Activated naive CD4-positive, alpha-beta T cell treated with anti-CD3 and anti-CD28 coated beads, Interleukin-2, amount 50 U/mL, for 16 hours (primary cell): Measurements from ENCODE around the gene HMGCR.

Experiments
- DNase-seq: peaks from one replicate; pipeline ENCODE4 v3.0.0-alpha.2; 2020

The HMGCR gene

DNA sequence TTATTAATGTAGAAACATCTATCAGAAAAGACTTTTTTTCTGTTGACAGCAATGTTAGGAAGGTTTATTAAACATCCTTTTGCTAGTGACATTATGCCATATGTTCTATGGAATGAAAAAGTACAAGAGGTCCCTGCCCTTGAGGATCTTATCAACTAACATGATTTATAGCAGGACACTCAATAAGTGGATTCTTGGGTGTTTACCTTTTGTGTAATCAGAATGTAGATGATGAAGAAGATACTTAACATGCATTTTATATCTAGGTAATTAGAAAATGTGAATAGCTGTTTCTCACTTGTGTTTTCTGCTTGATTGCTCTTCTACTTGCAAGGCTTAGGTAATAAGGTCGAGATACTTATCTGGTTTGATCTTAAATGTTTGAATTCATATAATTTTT is 4.9 kb downstream of the HMGCR start:
- DNase-seq: no peak

DNA sequence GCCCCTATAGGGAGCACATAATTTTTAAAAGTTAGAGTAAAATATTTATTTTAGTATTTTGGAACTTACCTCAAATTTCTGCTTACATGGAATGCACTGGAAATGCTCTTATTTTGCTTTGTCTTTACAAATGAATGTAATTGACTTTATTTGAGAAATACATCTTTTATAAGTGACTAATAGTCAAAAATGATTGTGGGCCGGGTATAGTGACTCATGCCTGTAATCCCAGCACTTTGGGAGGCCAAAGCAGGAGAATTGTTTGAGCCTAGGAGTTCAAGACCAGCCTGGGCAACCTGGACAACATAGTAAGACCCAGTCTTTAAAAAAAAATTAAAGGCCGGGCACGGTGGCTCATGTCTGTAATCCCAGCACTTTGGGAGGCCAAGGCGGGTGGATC is 5.8 kb downstream of the HMGCR start:
- no peak for DNase-seq

DNA sequence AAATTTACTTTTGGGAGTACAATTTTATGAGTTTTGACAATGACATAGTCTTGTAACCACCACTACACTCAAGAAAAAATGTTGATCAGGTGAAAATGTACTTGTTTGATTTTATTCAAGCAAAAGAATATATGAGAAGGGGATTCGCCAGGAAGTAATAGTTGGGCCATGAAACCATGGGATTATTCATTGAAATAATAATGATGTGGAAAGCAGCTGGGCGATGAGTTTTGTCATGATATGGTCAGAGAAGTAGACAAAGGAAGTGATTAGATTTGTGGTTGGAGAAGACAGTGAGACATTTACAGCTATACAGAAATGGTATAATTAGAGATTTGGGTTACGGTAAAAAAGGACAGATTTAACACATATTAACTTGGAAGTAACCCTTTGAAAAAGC is 11.2 kb downstream of the HMGCR start:
- no peak for DNase-seq

DNA sequence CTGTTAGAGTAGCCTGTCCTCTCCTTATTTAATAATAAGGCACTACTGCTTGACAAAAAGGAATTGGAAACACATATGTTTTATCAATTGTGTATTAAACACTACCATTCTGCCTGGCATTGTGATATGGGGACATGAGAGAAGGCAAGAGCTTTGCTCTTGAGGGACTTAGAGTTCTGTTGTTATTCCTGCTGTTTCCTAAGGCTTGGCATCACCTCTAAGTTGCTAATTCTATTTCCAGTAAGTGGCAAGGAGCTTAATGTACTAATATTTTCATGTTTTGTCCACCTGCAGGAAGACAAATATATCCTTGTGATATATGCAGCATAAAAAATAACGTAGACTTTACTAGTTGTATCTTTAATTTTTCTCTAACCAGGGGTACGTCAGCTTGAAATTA is 12.6 kb downstream of the HMGCR start:
- no peak for DNase-seq

DNA sequence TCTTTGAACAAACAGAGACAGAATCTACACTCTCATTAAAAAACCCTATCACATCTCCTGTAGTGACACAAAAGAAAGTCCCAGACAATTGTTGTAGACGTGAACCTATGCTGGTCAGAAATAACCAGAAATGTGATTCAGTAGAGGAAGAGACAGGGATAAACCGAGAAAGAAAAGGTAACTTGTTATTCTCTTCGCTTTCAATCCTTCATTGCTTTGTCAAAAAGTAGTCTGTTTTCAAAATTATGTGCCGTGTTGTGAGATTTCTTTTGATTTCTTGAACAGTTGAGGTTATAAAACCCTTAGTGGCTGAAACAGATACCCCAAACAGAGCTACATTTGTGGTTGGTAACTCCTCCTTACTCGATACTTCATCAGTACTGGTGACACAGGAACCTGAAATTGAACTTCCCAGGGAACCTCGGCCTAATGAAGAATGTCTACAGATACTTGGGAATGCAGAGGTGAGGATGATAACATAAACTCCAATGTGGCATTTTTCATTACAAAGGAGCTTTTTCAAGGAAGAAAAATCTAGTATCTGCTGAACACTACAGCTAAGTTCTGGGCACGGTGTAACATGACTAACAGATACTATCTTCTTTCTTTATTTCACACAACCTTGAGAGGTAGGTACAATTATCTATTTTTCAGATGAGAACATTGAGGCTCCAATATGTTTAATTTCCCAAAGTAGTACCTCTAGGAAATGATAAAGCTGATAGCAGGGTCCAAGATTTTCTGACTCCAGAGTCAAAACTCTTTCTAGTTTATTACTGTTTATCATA is 14.3 kb downstream of the HMGCR start:
- no peak for DNase-seq

DNA sequence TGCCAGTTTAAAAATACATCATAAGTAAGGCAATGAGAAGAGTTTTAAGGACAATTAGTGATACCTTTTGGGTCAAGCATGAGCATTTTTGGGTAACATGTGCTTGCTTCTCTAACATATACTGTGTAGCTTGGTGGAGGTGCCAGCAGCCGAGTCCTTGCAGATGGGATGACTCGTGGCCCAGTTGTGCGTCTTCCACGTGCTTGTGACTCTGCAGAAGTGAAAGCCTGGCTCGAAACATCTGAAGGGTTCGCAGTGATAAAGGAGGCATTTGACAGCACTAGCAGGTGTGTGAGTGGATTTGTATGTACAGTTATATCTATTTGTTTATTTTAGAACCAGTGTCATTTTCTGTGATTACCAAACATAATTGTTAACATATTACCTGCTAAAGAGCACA is 18.2 kb downstream of the HMGCR start:
- DNase-seq: no peak

DNA sequence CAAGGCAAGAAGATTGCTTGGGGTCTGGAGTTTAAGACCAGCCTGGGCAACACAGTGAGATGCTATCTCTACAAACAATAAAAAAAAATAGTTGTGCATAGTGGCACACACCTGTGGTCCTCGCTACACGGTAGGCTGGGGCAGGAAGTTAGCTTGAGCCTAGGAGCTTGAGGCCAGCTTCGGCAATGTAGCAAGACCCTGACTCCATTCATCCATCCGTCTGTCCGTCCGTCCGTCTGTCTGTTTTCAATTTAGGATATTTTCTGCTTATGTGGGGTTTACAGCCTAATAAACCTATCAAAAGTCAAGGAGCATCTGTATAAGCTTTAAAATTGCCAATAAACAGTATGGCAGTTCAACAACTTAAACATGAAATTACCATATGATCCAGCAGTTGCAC is 19.7 kb downstream of the HMGCR start:
- no peak for DNase-seq

DNA sequence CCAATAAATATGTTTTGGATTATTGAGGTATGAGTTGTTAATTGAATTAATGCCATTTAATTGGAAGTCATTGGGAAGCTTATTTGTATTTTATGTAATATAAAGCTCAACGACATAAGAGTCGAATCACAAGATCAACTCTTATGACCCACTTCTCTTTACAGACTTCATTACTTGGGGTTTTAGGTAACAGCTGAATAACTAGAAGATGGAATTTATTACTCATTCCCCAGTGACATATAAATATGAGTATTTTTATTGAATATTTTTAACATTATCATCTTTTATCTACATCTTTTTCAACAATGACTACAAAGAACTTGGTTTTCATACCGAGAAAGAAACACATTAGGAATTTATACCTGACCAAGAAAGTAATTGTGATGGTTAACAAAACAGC is 21.1 kb downstream of the HMGCR start:
- no peak for DNase-seq

DNA sequence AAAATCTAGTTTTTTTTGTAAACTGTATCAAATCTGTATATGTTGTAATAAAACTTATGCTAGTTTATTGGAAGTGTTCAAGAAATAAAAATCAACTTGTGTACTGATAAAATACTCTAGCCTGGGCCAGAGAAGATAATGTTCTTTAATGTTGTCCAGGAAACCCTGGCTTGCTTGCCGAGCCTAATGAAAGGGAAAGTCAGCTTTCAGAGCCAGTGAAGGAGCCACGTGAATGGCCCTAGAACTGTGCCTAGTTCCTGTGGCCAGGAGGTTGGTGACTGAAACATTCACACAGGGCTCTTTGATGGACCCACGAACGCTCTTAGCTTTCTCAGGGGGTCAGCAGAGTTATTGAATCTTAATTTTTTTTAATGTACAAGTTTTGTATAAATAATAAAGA is 24.3 kb downstream of the HMGCR start:
- DNase-seq: no peak

DNA sequence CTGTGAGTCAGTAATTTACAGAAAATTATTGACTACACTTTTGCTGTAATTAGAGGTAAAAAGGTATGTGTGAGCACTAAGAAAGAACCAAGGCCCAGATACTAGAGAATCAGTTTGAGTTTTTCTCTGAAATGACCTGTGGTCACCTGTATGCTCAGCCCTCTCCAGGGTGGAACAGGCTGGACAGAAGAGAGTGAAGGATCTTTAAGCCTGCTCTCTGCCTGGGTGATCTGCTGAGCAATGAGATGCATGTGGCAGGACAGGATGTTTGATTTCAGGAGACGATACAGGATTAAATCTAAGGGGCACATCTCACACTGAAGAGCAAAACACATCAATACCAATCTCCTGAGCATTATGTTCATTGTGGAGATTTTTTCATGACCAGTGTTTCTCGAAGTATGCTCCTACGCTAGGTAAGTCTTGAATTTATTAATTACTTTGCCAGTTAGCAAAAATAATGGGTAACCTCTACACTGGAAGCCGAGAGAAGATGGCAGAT is 25.5 kb downstream of the HMGCR start:
- DNase-seq: no peak

DNA sequence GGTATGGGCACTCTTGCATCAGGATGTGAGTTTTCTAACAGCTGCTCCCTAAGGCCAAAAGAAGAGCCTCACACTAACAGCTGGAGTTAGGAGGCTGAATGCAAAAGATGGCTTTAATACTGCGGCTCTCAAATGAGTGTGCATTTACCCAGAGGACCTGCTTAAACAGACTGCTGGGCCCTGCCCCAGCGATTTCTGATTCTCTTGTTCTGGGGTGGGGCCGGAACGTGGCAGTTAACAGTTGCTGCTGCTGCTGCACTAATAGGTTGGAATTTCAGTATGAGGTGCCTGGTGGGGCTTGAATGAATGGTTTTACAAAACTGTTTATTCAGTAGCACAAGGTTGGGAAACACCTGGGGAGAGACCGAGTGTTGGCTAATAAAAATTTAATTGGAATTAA is 26.1 kb downstream of the HMGCR start:
- no peak for DNase-seq

DNA sequence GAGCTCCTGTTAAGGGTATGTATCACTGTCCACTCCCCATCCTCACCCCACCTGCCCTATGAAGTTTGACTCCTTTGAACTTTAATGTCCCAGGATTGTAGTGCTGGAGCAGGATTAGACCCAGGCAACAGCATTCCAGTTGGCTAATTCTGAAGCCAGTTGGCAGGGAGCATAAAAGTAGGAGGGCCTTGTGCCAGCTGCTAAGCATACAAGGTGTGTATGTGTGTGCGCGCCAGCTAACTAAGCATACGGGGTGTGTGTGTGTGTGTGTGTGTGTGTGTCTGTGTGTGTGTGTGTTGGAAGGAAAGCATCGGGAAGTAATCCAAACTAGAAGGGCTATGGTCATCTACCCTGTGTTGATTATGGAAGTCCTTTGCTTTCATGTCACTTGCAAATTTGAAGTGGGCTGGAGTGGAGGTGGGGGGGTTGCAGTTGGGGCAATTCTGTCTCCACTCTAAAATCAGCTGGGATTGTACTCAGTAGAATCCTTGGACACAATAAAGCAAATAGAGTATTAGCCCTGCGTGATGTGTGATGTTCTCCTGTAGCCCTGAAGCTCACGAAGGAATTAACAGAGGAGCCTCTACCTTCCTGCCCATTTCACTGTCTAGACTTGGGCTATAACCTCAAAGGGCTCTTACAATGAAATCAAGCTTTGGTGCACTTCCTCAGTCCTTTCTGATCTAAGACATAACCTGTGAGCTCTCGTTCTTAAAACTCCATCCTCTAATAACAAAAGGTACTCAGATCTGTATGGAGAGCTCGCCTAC is 26.9 kb downstream of the HMGCR start:
- DNase-seq: no peak

DNA sequence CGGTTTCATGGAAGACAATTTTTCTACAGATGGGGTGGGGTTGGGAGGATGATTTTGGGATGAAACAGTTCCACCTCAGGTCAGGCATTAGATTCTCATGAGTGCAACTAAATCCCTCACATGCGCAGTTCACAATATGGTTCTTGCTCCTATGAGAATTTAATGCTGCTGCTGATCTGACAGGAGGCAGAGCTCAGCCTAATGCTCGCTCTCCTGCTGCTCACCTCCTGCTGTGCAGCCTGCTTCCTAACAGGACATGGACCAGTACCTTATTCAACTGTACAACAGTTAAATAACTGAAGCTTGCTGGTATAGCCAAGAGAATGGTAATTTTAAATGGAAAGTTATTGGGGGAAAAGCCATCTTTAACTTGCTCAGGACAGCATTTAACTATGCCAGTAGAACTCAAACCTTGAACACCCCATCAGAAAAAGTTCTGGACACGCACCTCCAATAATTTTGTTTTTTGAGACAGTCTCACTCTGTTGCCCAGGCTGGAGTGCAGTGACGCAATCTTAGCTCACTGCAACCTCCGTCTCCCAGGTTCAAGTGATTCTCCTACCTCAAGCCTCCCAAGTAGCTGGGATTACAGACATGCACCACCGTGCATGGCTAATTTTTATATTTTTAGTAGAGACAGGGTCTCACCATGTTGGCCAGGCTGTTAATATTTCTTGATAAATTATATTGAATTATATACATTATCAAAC is 27.7 kb downstream of the HMGCR start:
- no peak for DNase-seq

DNA sequence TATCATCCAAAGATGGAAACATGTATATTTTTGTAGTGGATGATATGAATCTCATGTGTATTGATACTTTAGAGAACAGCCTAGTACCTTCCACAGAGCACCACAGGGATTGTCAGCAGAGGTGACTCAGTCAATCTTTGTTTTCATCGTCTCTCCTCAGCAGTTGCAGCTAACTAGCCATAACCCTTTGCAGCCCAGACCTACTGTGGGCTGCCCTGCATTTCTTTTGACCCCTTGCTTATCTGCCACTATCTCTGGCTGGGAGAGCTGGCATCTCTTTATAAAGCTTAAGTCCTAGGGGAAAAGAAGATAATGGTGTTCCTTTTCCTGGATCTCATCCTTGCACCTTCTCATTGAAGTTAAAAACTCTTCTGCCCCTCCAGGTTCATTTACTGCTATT is 28.7 kb downstream of the HMGCR start:
- no peak for DNase-seq

DNA sequence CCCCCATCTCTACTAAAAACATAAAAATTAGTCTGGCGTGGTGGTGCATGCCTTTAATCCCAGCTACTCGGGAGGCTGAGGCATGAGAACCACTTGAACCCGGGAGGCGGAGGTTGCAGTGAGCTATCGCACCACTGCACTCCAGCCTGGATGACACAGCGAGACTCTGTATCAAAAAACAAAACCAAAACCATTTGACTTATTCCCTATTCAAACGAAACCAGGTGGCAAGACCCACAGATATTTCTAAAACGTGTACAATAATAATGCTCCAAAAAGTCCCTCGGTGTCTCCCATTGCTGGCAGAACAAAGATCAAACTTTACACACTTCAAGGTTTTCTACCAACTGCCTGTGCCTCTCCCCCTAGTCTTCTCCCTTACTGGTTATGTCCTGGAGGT is 29.8 kb downstream of the HMGCR start:
- no peak for DNase-seq

DNA sequence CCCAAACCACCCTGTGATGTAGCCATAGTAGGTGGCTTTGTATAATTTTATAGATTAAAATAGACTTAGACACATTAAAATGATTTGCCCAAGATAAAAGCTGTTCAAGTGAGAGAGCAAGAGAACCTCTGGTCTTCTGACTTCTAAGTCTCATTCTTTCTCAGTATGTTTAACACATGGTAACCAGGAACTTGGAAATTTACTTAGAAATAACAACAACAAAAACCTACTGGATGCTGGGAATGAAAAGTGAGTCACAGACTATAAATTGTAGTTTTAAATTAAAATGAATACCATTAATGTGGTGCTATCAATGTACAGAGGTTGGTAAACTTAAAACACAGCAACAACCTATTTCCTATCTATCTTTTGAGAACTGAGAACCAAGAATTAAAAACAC is 30.4 kb downstream of the HMGCR start:
- no peak for DNase-seq

DNA sequence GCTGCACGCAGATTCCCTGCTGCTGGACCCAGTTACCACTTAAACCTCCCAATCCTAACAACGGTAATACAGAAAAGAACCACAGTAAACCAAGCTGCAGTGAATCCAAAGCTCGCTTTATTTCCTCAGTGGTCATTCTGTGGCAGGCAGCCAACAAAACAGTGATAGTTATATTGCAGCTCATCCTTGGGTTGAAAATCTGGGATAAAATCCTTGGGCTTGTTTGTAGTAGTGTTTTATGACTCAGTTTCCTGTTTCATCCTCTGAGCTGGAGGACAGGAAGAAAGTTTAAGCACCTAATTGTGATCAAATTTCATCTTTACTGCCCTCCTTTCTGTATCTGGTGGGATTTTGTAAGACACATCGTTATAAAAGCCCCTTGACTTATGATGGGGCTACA is 31.4 kb downstream of the HMGCR start:
- DNase-seq: no peak

DNA sequence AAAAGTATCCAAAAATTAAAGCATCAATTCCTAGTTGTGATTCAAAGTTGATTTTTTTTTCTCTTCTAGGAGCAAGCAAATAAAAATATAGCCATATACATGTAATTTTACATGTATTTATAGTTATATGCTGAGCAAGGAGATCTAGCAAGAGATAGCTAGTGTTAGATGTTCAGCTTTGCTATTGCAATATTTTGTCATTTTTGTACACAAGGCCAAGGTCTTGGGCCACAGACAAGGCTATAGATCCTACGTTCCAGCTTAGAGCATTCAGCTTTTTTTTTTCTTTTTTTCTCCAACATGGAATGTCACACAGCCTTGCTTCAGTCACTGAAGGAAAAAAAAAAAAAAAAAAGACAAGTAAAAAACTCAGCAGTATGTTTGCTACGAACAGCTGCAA is 36.8 kb downstream of the HMGCR start:
- no peak for DNase-seq

DNA sequence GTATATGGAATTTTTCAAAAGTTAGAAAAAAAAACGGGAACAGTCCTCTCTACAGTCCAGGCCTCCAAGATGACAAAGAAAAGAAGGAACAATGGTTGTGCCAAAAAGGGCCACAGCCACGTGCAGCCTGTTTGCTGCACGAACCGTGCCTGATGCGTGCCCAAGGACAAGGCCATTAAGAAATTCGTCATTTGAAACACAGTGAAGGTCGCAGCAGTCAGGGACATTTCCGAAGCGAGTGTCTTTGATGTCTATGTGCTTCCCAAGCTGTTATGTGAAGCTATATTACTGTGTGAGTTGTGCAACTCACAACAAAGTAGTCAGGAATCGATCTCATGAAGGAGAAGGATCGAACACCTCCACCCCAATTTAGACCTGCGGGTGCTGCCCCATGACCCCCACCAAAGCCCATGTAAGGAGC is 37.4 kb downstream of the HMGCR start:
- no peak for DNase-seq

DNA sequence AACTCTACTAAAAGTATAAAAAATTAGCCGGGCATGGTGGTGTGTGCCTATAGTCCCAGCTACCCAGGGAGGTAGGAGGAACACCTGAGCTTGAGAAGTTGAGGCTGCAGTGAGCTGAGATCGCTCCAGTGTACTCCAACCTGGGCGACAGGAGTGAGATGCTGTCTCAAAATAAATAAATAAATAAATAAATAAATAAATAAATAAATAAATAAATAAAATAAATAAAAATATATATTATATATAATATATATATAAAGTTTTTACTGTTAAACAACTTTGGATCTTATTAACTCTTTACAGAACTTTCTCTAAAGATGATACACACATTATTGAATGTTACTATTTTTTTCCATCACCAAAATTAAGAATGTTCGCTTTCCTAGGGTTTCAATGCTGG is 38.4 kb downstream of the HMGCR start:
- no peak for DNase-seq

DNA sequence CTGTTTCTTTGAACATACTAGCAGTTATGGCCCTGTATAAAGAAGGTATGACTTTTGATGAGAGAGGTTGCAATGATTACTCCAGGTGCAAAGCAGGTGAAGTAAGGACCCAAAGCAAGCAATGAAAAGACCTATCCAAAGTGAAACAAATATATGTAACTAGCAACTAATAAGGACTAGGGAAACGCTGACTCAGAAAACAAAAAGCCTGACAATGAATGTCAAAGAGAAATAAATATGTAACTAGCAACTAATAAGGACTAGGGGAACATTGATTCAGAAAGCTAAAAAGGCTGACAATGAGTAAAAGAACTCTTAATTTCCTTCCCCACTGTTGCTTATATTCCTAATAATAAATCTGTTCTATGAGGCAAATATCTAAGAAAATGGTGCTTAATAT is 43.1 kb downstream of the HMGCR start:
- DNase-seq: no peak

DNA sequence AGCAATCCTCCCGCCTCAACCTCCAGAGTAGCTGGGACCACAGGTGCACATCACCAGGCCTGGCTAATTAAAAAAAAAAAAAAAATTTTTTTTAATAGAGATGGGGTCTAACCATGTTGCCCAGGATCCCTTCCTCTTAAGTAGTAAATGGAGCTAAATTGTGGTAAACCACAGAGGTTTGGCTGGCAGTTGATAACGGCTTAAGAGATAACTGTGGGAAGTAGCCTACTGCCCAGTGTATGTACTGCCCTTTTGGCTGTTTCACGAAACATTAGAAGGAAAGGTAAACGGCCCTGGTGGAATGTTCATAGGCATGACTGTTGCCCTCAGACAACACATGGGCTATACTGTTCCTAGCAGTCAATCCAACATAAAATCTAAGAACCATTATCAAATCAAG is 44.4 kb downstream of the HMGCR start:
- no peak for DNase-seq

DNA sequence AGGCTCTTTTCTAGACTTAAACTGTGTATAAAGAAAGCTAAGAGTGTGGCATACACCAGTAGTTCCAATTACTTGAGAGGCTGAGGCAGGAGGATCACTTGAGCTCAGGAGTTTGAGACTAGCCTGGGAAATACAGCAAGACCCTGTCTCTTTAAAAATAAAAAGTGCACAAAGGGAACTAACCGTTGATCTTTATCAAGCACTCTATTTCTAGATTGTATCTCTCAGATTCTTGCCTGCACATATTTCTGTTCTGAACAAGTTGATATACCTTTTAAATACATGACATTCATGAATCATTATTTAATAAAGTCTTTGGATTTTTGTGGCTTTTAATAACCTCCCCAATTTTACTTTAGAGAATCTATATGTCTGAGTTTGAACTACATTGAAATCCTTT is 47.2 kb downstream of the HMGCR start:
- no peak for DNase-seq

DNA sequence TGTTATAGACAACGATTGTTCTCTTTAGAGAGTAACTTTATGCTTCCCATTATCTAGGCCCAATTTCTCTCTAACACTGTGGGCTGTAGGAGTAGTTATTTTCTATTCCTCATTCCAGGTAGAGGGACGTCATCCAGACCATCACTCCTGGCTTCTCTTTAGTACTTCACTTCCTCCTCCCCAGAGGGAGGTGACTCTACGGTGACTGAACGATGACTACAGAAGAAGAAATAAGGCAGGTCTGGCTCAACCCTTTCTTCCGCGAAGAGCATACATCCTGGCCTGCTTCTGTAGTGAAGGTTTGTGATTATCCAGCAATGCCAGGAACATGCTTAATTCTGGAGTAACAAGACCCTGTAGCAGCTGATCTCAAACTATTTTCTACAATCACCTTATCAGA is 50.8 kb downstream of the HMGCR start:
- no peak for DNase-seq
